HK-2 (cell line): ENCODE results near the gene PCNX1.

Experiments used
- DNase-seq: peaks from one replicate; pipeline ENCODE4 v3.0.0-alpha.2; 2018; ENCODE audit not compliant: unreplicated experiment

The PCNX1 gene

GRCh38 chr14:71150737-71151136 is 243.5 kb downstream of the PCNX1 start:
- DNase-seq: no peak

GRCh38 chr14:71155743-71156142 is 248.5 kb downstream of the PCNX1 start:
- no peak for DNase-seq

DNA sequence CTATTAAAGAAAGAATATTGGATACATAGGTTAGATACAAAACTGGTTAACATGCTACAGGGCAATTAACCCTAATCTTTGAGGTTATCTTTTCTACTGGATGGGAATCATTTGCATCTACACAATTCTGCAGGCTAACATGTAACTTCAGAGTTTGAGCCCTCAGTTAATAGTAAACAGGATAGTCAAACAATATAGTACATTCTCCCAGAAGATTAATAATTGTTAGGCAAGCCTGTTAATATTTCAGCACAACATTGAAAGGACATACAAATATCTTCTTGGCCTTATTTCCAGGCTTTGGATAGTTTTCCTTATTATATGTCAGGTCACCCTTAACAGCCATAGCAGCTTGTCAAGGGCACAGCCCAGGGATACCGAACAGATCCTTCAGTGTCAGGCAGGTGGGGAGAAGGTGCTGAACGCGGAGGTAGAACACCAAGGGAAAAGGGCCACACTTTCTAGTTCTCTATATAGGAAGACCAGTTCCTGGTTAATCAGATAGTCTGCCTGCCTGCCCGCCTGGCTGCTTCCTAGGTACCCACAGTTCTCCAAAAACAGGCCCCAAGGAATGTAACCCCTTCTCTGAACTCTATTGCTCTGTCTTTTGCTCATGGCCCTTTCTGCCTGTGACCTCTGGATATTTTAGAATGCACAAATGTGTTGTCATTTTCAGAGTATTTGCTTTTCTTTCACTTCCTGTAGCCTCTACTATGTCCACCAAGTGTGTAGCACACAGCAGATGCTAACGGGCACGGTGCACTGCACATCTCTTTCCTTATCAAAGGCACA is 256.0 kb downstream of the PCNX1 start:
- no peak for DNase-seq

DNA sequence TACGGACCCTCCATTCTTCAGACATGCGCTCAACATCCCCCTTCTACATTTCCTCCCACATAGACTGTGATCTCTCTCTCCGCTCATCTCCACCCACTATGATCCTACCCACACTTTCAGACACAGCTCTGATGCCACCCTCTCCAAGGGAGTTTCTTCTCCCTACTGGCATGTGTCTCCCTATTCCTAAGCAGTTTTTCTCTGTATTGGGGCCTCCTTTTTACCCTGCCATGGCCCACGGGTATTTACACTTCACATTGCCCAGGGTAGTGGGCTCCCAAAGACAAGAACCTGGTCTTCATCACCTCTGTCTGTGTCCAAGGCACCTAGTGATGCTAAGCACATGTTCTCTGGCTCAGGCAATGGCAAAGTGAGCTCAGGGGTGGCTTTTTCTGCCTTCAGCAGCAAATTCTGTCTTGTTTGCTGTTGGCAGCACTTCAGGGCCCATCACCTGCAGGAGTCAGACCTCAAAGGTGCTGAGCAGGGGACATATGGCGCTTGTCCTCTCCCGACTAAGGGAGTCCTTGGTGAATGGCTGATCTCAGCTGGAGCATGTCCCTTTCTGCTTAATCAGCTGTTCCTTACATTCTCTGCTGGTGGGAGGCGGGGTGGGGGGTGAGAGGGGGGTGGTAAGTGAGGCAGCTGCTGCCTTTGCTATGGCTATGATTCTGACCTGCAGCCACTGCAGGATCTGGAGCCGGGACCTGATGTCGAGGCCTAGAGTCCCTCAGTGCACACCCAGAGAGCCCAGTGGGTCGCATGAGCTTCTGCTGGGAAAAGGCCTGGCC is 256.8 kb downstream of the PCNX1 start:
- no peak for DNase-seq
